ENCODE data around the gene IMMP2L.
"Not testable (repeated sequence)": the region's sequence is repeated elsewhere in the genome, so short reads cannot be mapped to it uniquely, and the experiment has no call there.

DNA sequence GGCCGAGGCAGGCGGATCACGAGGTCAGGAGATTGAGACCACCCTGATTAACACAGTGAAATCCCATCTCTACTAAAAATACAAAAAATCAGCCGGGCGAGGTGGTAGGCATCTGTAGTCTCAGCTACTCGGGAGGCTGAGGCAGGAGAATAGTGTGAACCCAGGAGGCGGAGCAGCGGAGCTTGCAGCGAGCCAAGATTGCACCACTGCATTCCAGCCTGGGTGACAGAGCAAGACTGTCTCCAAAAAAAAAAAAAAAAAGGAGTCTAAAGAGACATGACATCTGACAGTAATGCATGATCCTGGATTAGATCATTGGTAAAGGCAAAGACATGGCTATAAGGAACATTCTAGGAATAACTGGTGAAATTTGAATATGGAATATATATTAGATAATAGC, 489.6 kb downstream of the IMMP2L start:
- TF ChIP-seq, protein P1, sequence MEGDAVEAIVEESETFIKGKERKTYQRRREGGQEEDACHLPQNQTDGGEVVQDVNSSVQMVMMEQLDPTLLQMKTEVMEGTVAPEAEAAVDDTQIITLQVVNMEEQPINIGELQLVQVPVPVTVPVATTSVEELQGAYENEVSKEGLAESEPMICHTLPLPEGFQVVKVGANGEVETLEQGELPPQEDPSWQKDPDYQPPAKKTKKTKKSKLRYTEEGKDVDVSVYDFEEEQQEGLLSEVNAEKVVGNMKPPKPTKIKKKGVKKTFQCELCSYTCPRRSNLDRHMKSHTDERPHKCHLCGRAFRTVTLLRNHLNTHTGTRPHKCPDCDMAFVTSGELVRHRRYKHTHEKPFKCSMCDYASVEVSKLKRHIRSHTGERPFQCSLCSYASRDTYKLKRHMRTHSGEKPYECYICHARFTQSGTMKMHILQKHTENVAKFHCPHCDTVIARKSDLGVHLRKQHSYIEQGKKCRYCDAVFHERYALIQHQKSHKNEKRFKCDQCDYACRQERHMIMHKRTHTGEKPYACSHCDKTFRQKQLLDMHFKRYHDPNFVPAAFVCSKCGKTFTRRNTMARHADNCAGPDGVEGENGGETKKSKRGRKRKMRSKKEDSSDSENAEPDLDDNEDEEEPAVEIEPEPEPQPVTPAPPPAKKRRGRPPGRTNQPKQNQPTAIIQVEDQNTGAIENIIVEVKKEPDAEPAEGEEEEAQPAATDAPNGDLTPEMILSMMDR (IDR thresholded peaks at IDR 0.05): not testable (repeated sequence)
- not testable (repeated sequence) for TF ChIP-seq EZH2 (IDR thresholded peaks at IDR 0.05)
